ENCODE results near the gene AKAP5. TPM values are rescaled to one million over a fixed set of nuclear protein-coding genes. Genes with fewer than 3 reads are reported as not detected.

The AKAP5 gene
- total and polyA plus RNA-seq, 2 of the 13 experiments (the other 11 are each of a cell fraction or from before 2014, with no cell fraction given) = 0.18 to 1.5 TPM

- no peak for TF ChIP-seq ZNF350 (CRISPR knock-in tag; IDR thresholded peaks at IDR 0.05; ENCODE audit: borderline replicate concordance, low read depth)
- no peak for TF ChIP-seq CHD2 (IDR thresholded peaks at IDR 0.05; ENCODE audit: low read depth, low read length)
- no peak for TF ChIP-seq RXRB (CRISPR knock-in tag; IDR thresholded peaks at IDR 0.05; ENCODE audit: borderline replicate concordance)
- TF ChIP-seq ZBTB10 (CRISPR knock-in tag; IDR thresholded peaks at IDR 0.05; ENCODE audit: borderline replicate concordance) = no peak
- TF ChIP-seq ZIK1 (CRISPR knock-in tag; IDR thresholded peaks at IDR 0.05; ENCODE audit: borderline replicate concordance, low read depth) = no peak
- TF ChIP-seq DBP (CRISPR knock-in tag; IDR thresholded peaks at IDR 0.05; ENCODE audit: not compliant biosample characterization) = no peak
- 0 out of 2 replicates have a peak, but pooled peaks have one; percentile 4 for TF ChIP-seq SNAPC2 (CRISPR knock-in tag; IDR thresholded peaks at IDR 0.05)
- no peak for TF ChIP-seq NFKBIZ (CRISPR knock-in tag; IDR thresholded peaks at IDR 0.05)
- peak; percentile 55; the same call in 1 of the 2 replicates for TF ChIP-seq PHF21A (CRISPR knock-in tag; IDR thresholded peaks at IDR 0.05)
- 0 out of 2 replicates have a peak, but pooled peaks have one; percentile 17 for TF ChIP-seq ZNF232 (CRISPR knock-in tag; IDR thresholded peaks at IDR 0.05; ENCODE audit: borderline replicate concordance)
- TF ChIP-seq ZNF75D (CRISPR knock-in tag; IDR thresholded peaks at IDR 0.05; ENCODE audit: borderline replicate concordance) = no peak
- TF ChIP-seq TAF1 (CRISPR knock-in tag; IDR thresholded peaks at IDR 0.05) = peak; percentile 5; the same call in 1 of the 2 replicates
- TF ChIP-seq RARG (CRISPR knock-in tag; IDR thresholded peaks at IDR 0.05; ENCODE audit: low read depth) = no peak
- TF ChIP-seq ONECUT2 (CRISPR knock-in tag; IDR thresholded peaks at IDR 0.05) = no peak
- TF ChIP-seq ARID4A (CRISPR knock-in tag; IDR thresholded peaks at IDR 0.05; ENCODE audit: borderline replicate concordance) = 0 out of 2 replicates have a peak, but pooled peaks have one; percentile 4
- no peak for TF ChIP-seq RBM39 (IDR thresholded peaks at IDR 0.05; ENCODE audit: low read depth, low read length, poor library complexity, severe bottlenecking)
- peak; percentile 51 for TF ChIP-seq ZNF878 (CRISPR knock-in tag; IDR thresholded peaks at IDR 0.05)
These were observed 39.8 kb downstream of the AKAP5 start (continued) for GRCh38 chr14:64504897-64505794.

Measured in HepG2 (cell line).